ENCODE results near the gene PFKFB3.

Gene PFKFB3

GRCh38 chr10:6218692-6219493, 16.2 kb downstream of the PFKFB3 start:
- in situ Hi-C loops (cut with HindIII; ENCODE audit: low sequenced_read_pairs) = no loop called here

DNA sequence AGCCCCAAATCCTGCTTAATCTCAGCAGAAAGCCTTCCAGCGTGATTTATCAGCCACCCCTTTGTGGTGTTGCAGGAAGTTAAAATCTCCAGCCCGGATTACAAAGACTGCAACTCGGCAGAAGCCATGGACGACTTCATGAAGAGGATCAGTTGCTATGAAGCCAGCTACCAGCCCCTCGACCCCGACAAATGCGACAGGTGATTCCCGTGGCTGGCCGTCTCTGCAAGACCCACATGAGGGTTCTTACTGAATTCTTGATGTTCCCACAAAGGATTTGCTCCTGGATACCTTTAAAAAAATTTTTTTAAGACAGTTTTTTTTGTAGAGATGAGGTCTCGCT, 16.7 kb downstream of the PFKFB3 start:
- in situ Hi-C loops (cut with HindIII; ENCODE audit: low sequenced_read_pairs) = no loop called here

DNA sequence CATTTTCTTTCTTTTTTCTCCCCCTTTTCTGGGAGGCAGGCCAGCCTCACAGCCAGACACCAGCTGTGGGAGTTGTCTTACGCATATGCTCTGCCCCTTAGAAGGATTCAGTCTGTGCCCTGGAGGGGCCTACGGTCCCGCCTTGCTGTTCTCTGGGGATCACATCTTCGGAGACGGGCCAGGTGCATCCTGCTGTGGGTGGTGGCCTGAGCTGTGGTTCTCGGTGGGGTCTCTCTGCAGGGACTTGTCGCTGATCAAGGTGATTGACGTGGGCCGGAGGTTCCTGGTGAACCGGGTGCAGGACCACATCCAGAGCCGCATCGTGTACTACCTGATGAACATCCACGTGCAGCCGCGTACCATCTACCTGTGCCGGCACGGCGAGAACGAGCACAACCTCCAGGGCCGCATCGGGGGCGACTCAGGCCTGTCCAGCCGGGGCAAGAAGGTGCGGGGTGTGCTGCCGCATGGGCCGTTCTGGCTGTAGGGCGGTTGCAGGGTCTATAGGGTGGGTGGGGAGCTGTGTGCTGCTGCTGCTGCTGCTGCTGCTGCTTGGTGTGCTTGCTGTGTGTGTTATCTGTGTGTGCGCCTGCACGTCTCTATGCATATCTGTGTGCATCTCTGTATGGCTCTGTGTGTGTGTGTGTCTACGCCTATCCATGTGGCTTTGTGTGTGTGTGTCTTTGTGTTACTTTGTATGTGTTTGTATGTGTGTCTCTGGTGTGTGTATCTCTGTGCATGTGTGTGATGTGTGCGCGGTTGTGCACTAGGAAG, 17.9 kb downstream of the PFKFB3 start:
- in situ Hi-C loops (cut with HindIII; ENCODE audit: low sequenced_read_pairs) = no loop called here

- in situ Hi-C loops (cut with HindIII; ENCODE audit: low sequenced_read_pairs) = no loop called here
Measured at GRCh38 chr10:6221192-6221940, 18.6 kb downstream of the PFKFB3 start.

GRCh38 chr10:6221971-6222751, 19.4 kb downstream of the PFKFB3 start:
- in situ Hi-C loops (cut with HindIII; ENCODE audit: low sequenced_read_pairs) = no loop called here

DNA sequence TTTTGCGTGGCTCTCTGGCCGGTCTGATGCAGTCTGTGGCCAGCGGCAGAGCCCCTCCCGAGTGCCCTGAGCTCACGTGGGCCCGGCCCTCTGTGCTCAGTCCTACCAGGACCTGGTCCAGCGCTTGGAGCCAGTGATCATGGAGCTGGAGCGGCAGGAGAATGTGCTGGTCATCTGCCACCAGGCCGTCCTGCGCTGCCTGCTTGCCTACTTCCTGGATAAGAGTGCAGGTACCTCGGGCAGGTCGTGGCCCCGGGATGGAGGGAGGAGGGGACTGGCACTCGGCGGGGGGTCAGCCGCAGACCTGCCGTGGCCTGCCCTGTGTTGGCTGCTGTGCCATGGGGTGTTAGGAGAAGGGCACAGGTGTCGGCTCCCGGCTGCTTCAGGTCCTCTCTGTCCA, 20.0 kb downstream of the PFKFB3 start:
- in situ Hi-C loops (cut with HindIII; ENCODE audit: low sequenced_read_pairs) = no loop called here

- in situ Hi-C loops (cut with HindIII; ENCODE audit: low sequenced_read_pairs) = no loop called here
Measured at GRCh38 chr10:6223981-6224380, 21.2 kb downstream of the PFKFB3 start.

DNA sequence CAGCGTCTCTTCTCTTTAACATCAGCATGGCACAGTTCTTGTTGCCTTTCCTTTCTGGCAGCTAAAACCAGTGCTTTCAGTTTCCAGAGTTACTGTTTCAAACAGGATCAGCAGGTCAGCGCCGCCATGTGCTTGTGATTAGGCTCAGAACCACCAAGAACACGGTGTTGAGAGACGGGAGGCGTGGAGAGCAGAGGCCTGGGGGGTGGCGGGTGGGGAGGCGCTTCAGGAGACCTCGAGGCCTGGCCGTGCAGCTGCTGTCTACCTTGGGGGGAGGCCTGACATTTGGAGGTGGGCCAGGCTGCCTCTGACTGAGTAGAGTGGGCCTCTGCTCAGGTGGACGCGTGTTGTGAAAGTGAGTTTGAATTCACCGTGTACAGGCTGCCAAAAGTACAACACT, 22.0 kb downstream of the PFKFB3 start:
- in situ Hi-C loops (cut with HindIII; ENCODE audit: low sequenced_read_pairs) = no loop called here

DNA sequence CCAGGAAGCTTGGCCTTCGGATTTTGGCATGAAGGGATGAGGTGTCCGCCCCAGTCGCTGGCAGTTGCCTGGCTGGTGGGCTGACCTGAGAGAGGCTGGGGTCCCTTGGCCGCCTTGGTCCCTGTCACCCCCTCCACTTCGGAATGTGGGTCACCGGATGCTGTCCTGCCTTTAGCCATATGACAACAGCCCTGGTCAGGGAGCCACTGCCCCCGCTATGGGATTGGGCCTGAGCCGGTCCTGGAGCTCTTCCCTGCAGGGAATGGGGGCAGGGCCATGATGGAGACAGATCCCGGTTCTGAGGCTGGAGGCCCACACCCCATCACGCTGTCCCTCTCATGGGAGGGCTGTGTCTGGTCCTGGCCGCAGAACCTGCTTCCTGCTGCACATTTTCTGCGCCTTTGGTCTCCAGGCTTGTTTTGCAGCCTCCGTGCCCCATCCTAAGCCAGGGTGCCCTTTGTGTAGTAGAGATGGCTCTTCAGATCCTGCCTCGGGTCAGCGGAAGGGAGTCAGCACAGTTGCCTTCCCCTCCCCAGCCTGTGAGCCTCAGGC, 22.6 kb downstream of the PFKFB3 start:
- in situ Hi-C loops (cut with HindIII; ENCODE audit: low sequenced_read_pairs) = no loop called here

GRCh38 chr10:6226216-6226615, 23.5 kb downstream of the PFKFB3 start:
- in situ Hi-C loops (cut with HindIII; ENCODE audit: low sequenced_read_pairs) = no loop called here

DNA sequence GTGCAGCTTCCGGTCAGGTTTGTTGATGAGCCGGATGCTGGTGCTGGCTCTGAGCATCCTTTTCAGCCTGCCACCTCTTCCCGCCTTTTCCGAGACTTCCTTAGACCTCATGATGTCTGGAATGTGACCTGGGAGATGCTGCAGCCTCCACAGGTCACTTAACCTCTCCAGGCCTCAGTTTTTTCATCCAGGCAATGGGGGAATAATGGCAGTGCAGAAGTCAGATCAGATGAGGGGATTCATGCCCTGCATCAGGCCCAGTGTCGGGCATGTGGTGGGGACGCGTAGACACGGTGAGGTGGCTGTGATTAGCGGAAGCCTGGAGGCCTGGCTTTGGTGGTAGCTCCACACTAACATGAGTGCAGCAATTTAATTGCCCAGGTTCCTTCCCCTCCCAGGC, 24.6 kb downstream of the PFKFB3 start:
- in situ Hi-C loops (cut with HindIII; ENCODE audit: low sequenced_read_pairs) = no loop called here

GRCh38 chr10:6228010-6228511, 25.3 kb downstream of the PFKFB3 start:
- in situ Hi-C loops (cut with HindIII; ENCODE audit: low sequenced_read_pairs) = no loop called here

DNA sequence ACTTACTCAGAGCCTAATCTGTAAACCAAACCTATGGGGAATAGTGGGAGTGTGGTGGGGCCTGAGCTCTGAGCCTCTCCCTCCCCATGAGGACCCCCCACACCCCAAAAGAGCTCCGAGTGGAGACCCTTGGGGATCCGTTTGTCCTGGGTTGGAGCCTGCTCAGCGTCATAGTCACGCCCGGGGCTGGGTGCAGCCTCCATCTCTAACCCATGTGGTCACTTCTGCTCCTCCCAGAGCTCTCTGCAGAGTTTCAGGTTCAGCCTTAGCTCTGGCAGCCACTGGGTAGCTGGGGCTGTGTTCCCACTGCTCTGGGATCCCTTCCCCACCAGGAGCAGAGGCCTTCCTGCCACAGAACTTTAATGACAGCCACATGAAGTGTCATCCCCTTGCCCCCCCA, 25.9 kb downstream of the PFKFB3 start:
- in situ Hi-C loops (cut with HindIII; ENCODE audit: low sequenced_read_pairs) = no loop called here

DNA sequence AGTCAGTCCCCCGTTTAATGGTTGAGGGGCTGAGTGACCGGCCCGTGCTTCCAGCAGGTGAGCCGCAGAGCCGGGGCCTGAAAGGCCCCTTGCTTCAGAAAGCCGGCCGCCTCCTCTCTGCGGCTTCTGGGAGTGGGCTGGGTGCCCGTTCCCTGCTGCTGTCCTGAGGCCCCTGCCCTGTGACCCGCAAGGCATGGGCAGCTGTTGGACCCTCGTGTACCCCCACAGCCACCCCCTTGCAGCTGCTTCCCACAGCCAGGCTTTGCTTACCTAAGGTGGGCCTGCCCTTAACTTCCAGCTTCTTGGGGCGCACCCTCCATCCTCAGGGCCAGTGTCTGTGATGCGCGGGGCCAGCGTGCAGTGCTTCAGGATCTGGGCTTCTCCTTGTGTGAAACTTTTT, 26.6 kb downstream of the PFKFB3 start:
- in situ Hi-C loops (cut with HindIII; ENCODE audit: low sequenced_read_pairs) = no loop called here

DNA sequence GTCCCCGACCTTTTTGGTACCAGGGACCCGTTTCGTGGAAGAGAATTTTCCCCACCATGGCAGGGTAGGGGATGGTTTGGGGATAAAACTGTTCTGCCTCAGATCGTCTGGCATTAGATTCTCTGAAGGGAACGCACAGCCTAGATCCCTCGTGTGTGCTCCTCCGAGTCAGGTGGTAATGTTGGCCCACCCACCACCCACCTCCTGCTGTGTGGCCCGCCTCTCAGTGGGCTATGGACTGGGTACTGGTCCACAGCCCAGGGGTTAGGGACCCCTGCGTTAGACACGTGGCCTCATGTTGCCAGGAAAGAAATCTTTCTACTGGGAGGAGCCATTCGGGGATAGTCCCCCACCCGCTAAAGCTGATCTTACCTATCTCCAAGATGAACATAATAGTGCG, 27.0 kb downstream of the PFKFB3 start:
- in situ Hi-C loops (cut with HindIII; ENCODE audit: low sequenced_read_pairs) = no loop called here

GRCh38 chr10:6230315-6230714, 27.6 kb downstream of the PFKFB3 start:
- in situ Hi-C loops (cut with HindIII; ENCODE audit: low sequenced_read_pairs) = no loop called here

- in situ Hi-C loops (cut with HindIII; ENCODE audit: low sequenced_read_pairs) = no loop called here
Measured at GRCh38 chr10:6231146-6231545, 28.4 kb downstream of the PFKFB3 start.

DNA sequence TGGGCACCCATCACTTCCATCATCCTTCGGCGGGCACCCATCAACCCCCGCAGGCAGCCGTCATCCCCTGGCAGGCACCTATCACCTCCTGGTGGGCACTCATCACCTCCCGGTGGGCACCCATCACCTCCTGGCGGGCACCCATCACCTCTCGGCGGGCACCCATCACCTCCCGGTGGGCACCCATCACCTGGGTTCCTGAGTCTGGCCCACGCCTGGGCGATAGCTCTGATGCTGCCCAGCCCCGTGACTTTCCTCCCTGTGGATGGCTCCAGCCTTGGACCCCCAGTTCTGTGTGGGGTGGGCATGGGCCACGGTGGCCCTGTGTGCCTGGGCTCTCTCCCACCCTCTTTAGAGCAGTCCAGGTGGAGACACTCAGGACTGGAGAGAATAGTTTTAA, 29.0 kb downstream of the PFKFB3 start:
- in situ Hi-C loops (cut with HindIII; ENCODE audit: low sequenced_read_pairs) = no loop called here

DNA sequence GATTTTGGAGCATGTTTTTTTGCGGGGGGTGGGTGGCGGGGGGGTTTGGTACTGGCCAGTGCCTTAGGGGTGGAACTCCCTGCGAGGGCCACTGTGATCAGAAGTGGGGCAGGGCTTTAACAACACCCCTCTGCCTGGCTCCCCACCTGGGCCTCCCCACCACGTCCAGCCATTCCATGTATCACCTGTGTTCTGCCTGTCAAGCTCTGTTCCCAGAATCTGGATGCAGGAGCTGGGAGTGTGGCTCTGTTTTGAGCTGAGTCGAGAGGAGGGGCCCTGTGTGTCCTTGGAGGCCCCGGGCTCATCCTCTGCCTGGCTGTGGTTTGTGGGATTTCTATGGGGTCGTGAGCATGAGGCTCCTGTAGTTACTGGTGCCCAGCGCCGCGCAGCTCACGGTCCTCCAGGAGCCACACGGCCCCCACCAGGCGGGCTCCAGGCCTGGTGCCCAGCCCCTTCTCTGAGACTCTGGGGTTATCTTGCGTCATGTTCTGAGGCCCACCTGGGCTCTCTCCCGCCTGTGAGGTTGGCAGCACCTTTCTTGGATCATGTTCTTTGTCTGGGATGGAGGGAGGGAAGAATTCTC, 29.6 kb downstream of the PFKFB3 start:
- in situ Hi-C loops (cut with HindIII; ENCODE audit: low sequenced_read_pairs) = no loop called here

Measured in endothelial cell of hepatic sinusoid (primary cell).